GM12865 (cell line): Measurements from ENCODE around the gene SRSF5.
A peak's percentile ranks its signal among the peaks of the same experiment; 100 is the strongest.

Experiments
- DNase-seq: peaks from one replicate; pipeline ENCODE4 v3.0.0; 2010; ENCODE audit warnings: low read depth
- H3K4me3 ChIP-seq: 2 replicates; pipeline ENCODE4 v1.5.1; 2011; ENCODE audit warnings: mild to moderate bottlenecking, low read depth, low read length, control low read depth
- TF ChIP-seq, protein P1 (sequence below): IDR thresholded peaks from 2 replicates; pipeline ENCODE4 v1.5.1; 2011; ENCODE audit warnings: low read length, control low read depth, low read depth, inconsistent platforms; ENCODE audit not compliant: insufficient read depth; ENCODE audit errors: missing control alignments

SRSF5 gene

DNA sequence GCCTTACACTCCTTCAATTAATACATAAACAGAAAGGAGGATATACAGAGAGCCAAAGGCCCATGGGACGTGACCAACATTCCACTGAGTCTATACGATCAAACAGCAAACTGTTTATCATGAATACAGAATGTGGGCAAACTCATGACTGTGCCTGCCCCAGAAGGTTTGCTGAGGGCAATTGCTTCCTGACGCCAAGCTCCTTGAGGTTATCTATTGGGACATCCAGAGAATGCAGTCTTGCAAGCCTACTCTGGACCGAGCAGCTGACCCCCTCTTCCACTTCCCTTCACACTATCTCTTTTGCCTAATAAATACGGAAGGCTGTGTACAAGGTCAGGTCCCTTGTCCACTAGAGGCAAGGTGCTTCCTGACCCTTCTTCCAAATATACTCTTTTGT lies 48.6 kb downstream of the SRSF5 start:
- no peak overlapping the region for H3K4me3 ChIP-seq
- TF ChIP-seq, protein P1, sequence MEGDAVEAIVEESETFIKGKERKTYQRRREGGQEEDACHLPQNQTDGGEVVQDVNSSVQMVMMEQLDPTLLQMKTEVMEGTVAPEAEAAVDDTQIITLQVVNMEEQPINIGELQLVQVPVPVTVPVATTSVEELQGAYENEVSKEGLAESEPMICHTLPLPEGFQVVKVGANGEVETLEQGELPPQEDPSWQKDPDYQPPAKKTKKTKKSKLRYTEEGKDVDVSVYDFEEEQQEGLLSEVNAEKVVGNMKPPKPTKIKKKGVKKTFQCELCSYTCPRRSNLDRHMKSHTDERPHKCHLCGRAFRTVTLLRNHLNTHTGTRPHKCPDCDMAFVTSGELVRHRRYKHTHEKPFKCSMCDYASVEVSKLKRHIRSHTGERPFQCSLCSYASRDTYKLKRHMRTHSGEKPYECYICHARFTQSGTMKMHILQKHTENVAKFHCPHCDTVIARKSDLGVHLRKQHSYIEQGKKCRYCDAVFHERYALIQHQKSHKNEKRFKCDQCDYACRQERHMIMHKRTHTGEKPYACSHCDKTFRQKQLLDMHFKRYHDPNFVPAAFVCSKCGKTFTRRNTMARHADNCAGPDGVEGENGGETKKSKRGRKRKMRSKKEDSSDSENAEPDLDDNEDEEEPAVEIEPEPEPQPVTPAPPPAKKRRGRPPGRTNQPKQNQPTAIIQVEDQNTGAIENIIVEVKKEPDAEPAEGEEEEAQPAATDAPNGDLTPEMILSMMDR: no peak
- DNase-seq: no peak

DNA sequence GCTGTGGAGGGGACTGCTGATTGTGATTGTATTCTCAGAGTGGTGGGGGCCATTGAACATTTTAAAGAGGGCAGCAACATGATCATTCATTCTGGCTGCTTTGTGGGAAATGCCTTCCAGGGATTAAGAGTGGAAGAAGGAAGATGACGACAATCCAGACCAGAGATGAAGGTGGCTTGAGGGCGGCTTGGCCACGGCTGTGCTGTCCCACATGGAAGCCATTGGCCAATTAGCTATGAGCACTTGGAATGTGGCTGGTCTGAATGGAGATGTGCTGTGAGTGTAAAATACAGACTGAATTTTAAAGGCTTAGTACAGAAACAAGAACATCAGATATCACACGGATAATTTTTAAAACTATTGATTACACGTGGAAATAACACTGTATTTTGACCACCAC lies 49.3 kb downstream of the SRSF5 start:
- no peak for DNase-seq
- H3K4me3 ChIP-seq: no peak overlapping the region
- TF ChIP-seq, protein P1: no peak

DNA sequence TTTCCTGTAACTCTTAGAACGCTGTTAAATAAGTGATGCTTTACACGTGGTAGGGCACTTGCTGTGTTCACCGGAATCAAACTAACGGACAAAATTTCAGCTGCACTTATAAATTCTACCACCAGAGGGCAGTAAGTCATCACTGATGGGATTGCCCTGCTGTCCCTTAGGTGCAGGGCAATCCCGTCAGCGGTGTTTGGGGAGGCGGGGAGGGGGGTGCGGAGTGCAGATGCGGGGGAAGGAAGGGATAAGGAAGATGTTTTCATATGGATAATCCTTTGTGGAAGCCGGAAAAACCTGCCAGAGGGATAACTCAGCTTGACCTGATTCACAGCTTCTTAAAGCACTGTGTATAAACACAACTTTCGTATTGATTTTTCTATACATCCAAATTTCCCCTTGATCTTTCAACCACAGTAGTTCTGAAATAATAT lies 51.8 kb downstream of the SRSF5 start:
- peak; percentile 76 for DNase-seq
- H3K4me3 ChIP-seq: no peak overlapping the region
- TF ChIP-seq, protein P1: peak; percentile 74

DNA sequence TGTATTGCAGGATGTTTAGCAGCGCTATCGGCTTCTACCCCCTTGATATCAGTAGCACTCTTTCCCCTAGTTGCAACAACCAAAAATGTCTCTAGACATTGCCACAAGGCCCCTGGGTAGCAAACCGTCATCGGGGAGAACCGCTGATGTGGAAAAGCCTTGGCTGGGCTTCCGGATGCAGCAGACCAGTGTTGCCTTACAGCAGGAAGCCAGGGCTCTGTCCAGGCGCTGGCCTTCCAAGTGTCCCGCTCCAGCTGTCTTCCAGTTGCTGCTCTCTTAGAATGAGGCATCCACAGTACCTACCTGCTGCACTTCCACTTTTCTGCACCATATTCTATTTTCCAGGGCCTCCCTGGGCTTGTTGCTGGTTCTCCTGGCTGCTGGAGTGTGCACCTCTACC lies 52.7 kb downstream of the SRSF5 start:
- H3K4me3 ChIP-seq: no peak overlapping the region
- no peak for DNase-seq
- TF ChIP-seq, protein P1: no peak

DNA sequence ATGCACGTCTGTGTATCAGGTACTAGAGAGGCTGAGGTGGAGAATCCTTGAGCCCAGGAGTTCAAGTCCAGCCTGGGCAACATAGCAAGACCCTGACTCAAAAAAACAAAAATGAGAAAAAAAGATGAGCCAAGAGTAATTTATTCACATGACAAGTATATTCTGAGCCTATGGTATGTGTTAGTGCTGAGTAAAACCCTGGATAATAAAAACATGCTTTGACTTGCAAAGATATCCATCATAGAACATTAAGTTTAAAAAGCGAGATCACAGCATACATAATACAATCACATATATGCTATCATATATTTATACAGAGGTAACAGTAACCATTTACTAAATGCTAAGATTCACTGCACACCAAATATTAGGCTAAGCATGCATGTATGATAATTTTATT lies 54.0 kb downstream of the SRSF5 start:
- TF ChIP-seq, protein P1: no peak
- DNase-seq: no peak
- no peak overlapping the region for H3K4me3 ChIP-seq
